HCT116 (cell line): ENCODE measurements around the gene CNTNAP2.

Experiments used
- CTCF ChIP-seq, 3 experiments: fragments of 200-600 bp in 1 of 3; sonication (generic) in 1 of 3; IDR thresholded peaks in 2 of 3; conservative IDR thresholded peaks in 1 of 3; 2 replicates each; pipeline ENCODE4 v1.5.1; 2012 to 2017; ENCODE audit warnings: low read depth in 2 of 3, low read length in 2 of 3, antibody characterized with exemption in 1 of 3, borderline replicate concordance in 1 of 3, control low read depth in 1 of 3, mild to moderate bottlenecking in 1 of 3, mixed read lengths in 1 of 3, mixed run types in 1 of 3, moderate library complexity in 1 of 3; ENCODE audit not compliant: insufficient read depth in 1 of 3
- EZH2 ChIP-seq: fragments of 200-600 bp; sonication (generic); IDR thresholded peaks from 2 replicates; pipeline ENCODE4 v1.6.1; 2017; ENCODE audit warnings: antibody characterized with exemption, mixed run types
- EZH2phosphoT487 ChIP-seq: fragments of 200-600 bp; IDR thresholded peaks from 2 replicates; pipeline ENCODE4 v1.6.1; 2018; ENCODE audit warnings: antibody characterized with exemption, borderline replicate concordance
- MAX ChIP-seq: IDR thresholded peaks from 2 replicates; pipeline ENCODE4 v1.6.1; 2012
- POLR2A ChIP-seq: IDR thresholded peaks from 2 replicates; pipeline ENCODE4 v1.7.0; 2011; ENCODE audit warnings: borderline replicate concordance; ENCODE audit not compliant: insufficient read depth, insufficient read length; ENCODE audit errors: extremely low read depth
- POLR2AphosphoS5 ChIP-seq: IDR thresholded peaks from 2 replicates; pipeline ENCODE4 v1.6.1; 2011; ENCODE audit warnings: mild to moderate bottlenecking, low read depth, low read length, moderate library complexity
- REST ChIP-seq: IDR thresholded peaks from 2 replicates; pipeline ENCODE4 v1.6.1; 2012; ENCODE audit warnings: low read depth
- SRF ChIP-seq: IDR thresholded peaks from 2 replicates; pipeline ENCODE4 v1.6.1; 2012; ENCODE audit warnings: low read depth
- YY1 ChIP-seq: IDR thresholded peaks from 2 replicates; pipeline ENCODE4 v1.6.1; 2011; ENCODE audit warnings: low read length, low read depth, moderate library complexity, mild to moderate bottlenecking; ENCODE audit not compliant: insufficient replicate concordance; ENCODE audit errors: extremely low read depth

GRCh38 chr7:148192491-148192890, 2075.9 kb downstream of the CNTNAP2 start:
- TF ChIP-seq POLR2A, result no peak
- TF ChIP-seq POLR2AphosphoS5, result no peak
- TF ChIP-seq REST, result no peak
- no peak for TF ChIP-seq EZH2phosphoT487
- no peak for TF ChIP-seq MAX
- no peak for TF ChIP-seq CTCF (IDR thresholded peaks at IDR 0.05 in 2 of 3, conservative IDR thresholded peaks at IDR 0.05 in 1 of 3; ENCODE audit: borderline replicate concordance in 1 of 3, insufficient read depth in 1 of 3, low read depth in 2 of 3, low read length in 2 of 3)
- TF ChIP-seq EZH2, result no peak
- no peak for TF ChIP-seq SRF
- TF ChIP-seq YY1, result no peak
